Activated CD4-positive, alpha-beta T cell treated with anti-CD3 and anti-CD28 coated beads, Interleukin-2, amount 50 U/mL, for 24 hours (primary cell): ENCODE measurements around the gene TGIF2.
"Not testable (repeated sequence)": the region's sequence is repeated elsewhere in the genome, so short reads cannot be mapped to it uniquely, and the experiment has no call there.

Source experiments
- DNase-seq, 2 donors: peaks; one replicate each; pipeline ENCODE4 v3.0.0-alpha.2; 2020; ENCODE audit warnings: low read depth in 1 of 2, low spot score in 1 of 2

Gene TGIF2

GRCh38 chr20:36576081-36576445 is 2.7 kb downstream of the TGIF2 start:
- DNase-seq: no peak

DNA sequence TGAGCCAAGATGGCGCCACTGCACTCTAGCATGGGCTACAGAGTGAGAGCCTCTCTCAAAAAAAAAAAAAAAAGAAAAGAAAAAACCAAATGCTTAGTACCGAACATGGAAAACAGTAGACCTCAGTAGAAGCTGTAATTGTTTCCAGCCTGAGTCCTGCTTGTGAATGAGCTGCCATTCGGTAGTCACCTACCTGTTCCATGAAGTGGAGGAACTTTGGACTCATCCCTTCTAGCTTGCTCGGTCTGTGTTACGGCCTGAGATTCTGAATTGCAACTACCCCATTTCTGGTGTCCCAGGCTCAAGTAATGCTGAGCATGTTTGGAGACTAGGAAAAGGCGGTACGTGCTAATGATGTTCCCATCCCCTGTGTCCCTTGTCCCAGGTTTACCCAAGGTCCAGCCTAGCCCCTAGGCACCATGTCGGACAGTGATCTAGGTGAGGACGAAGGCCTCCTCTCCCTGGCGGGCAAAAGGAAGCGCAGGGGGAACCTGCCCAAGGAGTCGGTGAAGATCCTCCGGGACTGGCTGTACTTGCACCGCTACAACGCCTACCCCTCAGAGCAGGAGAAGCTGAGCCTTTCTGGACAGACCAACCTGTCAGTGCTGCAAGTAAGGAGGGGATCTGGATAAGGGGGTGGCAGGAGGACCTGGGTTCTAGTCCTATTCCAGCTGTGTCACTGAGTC is 5.1 kb downstream of the TGIF2 start:
- DNase-seq: no peak

DNA sequence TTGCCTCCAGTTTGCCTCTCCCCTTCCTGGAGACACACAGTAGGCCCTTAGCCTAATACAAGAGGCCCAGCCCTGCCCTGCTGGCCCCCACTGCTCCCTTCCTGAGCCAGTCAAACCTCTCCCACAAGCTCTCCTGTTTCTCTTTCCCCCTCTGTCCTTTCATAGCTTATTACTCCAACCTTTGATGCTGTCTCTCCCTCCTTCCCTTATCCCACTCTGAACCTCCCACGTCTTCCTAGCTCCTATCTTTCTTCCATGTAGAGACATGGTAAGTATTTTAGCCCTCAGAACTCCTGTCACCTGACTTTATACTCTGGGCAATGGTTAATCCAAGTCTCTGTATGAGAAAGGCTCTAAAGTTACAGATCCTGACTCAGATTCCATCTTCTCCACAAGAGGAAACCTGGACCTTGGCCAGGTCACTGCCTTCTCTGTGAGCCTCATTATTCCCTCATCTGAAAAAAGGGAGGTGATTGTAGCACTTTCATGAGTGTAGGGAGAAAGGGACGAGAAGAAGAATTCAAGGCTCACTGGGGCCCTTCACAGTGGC is 6.7 kb downstream of the TGIF2 start:
- DNase-seq: no peak

DNA sequence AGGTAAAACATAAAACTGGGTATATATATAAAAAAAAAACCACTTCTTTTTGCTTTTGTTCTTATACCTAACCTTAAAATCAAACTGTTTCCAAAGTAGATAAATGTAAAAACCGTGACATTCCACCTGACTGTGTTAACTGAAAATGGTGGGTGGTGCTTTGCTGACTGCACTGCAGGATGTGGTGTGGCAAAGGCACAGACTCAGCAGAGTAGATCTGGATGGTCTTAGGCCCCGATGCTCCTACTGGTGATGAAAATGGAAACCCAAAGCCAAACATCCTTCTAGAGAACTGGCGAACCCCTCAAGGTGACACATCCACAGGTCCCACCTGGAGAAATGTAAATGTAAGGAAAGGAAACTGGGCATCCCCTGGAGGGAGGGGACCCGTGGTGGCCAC is 8.9 kb downstream of the TGIF2 start:
- DNase-seq: no peak

DNA sequence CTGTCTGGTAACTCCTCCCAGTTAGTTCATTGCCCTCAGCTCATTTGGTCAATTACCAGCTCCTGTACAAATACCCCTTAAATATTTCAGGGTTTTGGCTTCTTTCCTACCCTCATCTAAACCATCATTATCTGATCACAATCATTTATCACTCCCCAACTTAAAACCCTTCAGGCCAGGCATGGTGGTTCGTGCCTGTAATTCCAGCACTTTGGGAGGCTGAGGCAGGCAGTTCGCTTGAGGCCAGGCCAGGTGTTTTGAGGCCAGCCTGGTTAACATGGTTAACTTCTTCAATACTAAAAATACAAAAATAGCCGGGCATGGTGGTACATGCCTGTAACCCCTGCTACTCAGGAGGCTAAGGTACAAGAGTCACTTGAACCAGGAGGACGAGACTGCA is 9.4 kb downstream of the TGIF2 start:
- DNase-seq: no peak

DNA sequence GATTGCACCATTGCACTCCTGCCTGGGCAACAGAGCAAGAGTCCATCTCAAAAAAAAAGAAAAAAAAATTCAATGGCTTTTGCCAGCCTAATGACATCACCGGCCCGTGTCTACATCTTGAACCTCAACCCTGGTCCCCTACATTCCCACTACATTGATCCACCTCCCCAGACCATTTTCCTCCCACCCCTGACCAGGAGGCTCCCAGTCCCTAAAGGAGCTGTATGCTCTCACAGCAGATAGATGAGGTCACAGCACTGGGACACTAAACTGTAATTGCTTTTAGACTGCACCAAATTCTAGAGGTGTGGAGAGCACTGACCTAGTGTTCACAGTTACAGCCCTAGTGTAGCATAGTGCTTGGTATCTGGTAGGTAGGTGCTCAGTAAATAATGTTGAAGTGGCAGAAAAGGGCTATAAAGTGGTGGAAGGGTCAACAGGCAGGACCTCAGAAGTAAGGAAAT is 10.7 kb downstream of the TGIF2 start:
- no peak for DNase-seq

- no peak for DNase-seq
Observed at GRCh38 chr20:36585410-36586125, 12.2 kb downstream of the TGIF2 start.

GRCh38 chr20:36587388-36588070 is 14.1 kb downstream of the TGIF2 start:
- DNase-seq: no peak

DNA sequence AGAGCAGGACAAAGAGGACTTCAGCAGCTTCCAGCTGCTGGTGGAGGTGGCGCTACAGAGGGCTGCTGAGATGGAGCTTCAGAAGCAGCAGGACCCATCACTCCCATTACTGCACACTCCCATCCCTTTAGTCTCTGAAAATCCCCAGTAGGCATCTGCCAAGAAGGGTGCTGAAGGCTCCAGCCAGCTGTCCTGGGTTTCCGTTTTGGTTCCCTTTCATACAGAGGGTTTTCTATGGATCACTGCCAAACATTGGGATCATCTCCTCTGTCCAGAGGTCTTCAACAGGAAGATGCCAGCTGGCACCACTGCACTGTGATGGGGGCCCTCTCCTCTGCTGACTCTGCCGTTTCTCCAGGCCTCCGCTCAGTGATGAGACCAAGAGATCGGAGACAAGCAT is 17.9 kb downstream of the TGIF2 start:
- no peak for DNase-seq

DNA sequence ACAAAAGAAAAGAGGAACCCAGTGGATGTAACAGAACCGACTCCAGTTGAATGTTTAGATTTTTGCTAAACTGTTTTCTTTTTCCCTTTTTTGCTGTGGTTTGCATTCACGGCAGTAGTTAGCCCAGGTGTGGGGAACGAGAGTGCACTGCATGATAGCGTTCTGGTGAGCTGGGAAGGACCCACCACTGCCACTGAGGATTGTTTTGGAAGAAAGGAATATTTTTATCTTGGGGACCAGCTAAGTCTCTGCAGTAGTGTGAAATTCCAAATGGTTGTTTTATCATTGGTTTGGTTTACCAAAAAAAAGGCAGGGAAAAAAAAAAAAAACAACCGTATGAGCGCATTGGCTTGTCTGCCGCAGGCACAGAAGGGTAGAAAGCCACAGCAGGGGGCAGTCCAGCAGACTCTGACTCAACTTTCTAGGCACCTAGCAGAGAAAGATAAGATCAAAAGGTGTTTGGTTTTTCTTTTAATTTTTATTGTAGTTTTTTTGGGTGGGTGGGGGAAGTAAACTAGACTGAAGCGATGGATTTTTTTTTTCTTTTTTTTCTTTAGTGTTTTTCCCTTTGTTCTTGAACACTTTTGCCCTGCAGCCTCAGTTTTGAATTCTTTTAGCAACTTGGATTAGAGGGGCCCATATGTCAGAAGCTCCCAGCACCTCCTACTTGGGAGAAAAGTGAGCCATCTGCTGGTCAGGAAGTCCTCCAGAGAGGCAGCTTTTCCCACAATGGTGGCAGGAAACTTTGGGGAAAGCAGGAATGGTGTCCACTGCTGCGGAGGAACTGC is 18.7 kb downstream of the TGIF2 start:
- DNase-seq: no peak

DNA sequence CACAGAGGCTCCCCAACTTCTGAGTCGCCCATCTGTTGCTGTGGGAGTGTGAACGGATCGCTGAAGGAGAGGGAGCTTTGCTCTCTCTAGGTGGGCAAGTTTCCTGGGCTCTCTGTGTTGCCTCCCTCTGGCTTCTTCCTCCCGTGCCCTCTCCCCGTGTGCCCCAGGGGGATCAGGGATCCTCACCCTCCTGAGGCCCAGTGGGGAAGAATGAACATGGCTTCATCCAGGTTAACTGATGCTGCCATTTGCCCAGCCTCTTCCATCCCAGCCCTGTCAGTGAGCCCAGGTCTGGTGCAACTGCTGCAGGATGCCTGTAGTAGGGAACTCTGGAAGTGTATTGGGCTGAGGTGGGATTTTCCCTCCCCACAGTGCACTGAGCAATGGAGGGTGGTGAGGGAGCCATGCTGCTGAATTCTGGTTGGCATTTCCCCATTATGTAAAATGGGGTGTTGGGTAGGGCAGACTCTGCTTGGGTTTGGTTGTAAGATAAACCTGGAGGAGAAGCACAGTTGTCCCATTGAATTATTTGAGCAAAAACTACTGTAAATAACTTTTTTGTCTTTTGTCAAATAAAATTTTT is 20.0 kb downstream of the TGIF2 start:
- no peak for DNase-seq

GRCh38 chr20:36599912-36600345 is 26.5 kb downstream of the TGIF2 start:
- DNase-seq: no peak

DNA sequence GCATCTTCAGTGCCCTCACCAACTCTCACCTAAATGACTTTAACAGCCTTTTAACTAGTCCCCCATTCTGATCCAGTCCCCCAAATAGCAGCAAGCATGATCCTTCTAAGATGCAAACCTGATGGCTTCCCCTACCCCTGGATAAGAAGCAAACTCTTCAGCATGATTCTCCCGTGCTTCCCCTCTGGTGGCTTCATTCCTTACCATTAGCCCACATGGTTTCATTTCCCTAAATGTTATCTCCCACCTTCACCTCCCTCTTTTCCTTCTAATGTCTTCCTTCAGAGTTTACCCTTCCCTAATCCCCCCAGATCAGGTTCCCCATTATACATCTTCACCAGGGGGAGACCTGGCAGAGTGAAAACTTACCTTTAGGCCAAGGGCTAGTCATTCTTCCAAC is 28.1 kb downstream of the TGIF2 start:
- no peak for DNase-seq

DNA sequence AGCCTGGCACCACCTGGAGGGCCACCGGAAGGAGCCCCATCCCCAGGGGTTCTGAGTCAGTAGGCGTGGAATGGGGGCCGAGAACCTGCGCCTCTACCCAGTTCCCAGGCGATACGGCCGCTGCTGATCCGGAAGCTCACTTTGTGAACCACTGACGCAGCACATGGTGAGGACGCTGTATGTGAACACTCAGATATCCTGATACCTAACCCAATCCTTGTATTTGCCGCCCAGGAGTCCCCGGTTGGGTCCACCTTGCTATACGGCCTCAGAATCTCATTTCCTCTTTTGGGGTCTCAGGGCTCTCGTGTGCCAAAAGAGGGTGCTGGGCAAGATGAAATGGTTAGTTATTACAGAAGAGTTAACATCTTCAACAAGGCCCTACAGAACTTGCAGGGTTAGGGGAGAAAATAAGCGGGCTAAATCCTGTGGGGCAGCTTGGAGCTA is 31.6 kb downstream of the TGIF2 start:
- no peak for DNase-seq

- peak; percentile 99 for DNase-seq
Observed at GRCh38 chr20:36605399-36606157, 32.2 kb downstream of the TGIF2 start, which contains the start of gene RAB5IF. Gene RAB5IF, plus strand, starts transcription at chr20:36605779. Its CDS starts 173 bp downstream, at chr20:36605952.

- no peak for DNase-seq
Observed at GRCh38 chr20:36606158-36607066, 33.0 kb downstream of the TGIF2 start.

- no peak for DNase-seq
Observed at GRCh38 chr20:36607586-36608387, 34.4 kb downstream of the TGIF2 start.

- not testable (repeated sequence) for DNase-seq
Observed at GRCh38 chr20:36608388-36608728, 35.0 kb downstream of the TGIF2 start.
